HCT116 (cell line): ENCODE results near the gene QKI. TPM values are rescaled to one million over a fixed set of nuclear protein-coding genes. Genes with fewer than 3 reads are reported as not detected.
A peak's percentile ranks its signal among the peaks of the same experiment; 100 is the strongest.

Experiments
- ATAC-seq: fragments of 200-7000 bp; cut with Tn5 transposase; 2 replicates; pipeline ENCODE4 v1.9.1; 2020; ENCODE audit warnings: mild to moderate bottlenecking, moderate library complexity
- BruUV-seq: library from RNA; stranded (reverse); fragments of 400-500 nt; replicated peaks from 2 replicates; lab custom pipeline; 2021; lab: Mats Ljungman, UMichigan
- CTCF ChIA-PET: fragments of 300-600 bp; sonication (Branson Sonifier 250); formaldehyde crosslinking; loops from one replicate; lab custom pipeline; 2021; ENCODE audit warnings: antibody characterized with exemption; lab: Charles Lee
- POLR2A ChIA-PET: fragments of 300-600, 350-600 bp; sonication (Branson Sonifier 250); formaldehyde crosslinking; loops from one replicate; lab custom pipeline; 2021; ENCODE audit warnings: antibody characterized with exemption; lab: Charles Lee
- RAD21 ChIA-PET, 2 experiments: fragments of 300-600 bp; sonication (Branson Sonifier 250); formaldehyde crosslinking; loops; one replicate each; lab custom pipeline; 2023; ENCODE audit warnings: low total read pairs in 2 of 2; ENCODE audit not compliant: uncharacterized antibody in 2 of 2, unreplicated experiment in 2 of 2, low non-redundant PET in 1 of 2; lab: Charles Lee
- DNase-seq: peaks from one replicate; pipeline ENCODE4 v3.0.0-alpha.2; 2010; ENCODE audit warnings: low read depth, low spot score
- H2AFZ ChIP-seq: fragments of 200-600 bp; shearing (Covaris generic), sonication (generic); 2 replicates; pipeline ENCODE4 v1.6.1; 2017; ENCODE audit warnings: low read depth, mixed run types, mixed read lengths, antibody characterized with exemption, low read length; ENCODE audit not compliant: poor library complexity, severe bottlenecking
- H3K27ac ChIP-seq: 2 replicates; pipeline ENCODE4 v1.5.1; 2012; ENCODE audit warnings: low read depth, low read length
- H3K27me3 ChIP-seq: fragments of 200-600 bp; sonication (generic); 2 replicates; pipeline ENCODE4 v1.6.1; 2016; ENCODE audit warnings: mixed run types, low read length, mixed read lengths; ENCODE audit not compliant: insufficient read depth
- H3K36me3 ChIP-seq, 2 experiments: fragments of 200-500 bp in 1 of 2; fragments of 200-600 bp in 1 of 2; sonication (Bioruptor generic) in 1 of 2; sonication (generic) in 1 of 2; 2 replicates each; pipeline versions ENCODE4 v1.5.1 to v1.6.1; 2014 to 2016; ENCODE audit warnings: low read length in 2 of 2, inconsistent platforms in 1 of 2, mixed read lengths in 1 of 2, mixed run types in 1 of 2; ENCODE audit not compliant: insufficient read depth in 2 of 2, control insufficient read depth in 1 of 2
- H3K4me1 ChIP-seq, 2 experiments: fragments of 200-600 bp in 1 of 2; sonication (generic) in 1 of 2; 2 replicates each; pipeline versions ENCODE4 v1.5.1 to v1.6.1; 2012 to 2017; ENCODE audit warnings: low read length in 2 of 2, inconsistent platforms in 1 of 2, mild to moderate bottlenecking in 1 of 2, mixed read lengths in 1 of 2, mixed run types in 1 of 2, moderate library complexity in 1 of 2; ENCODE audit not compliant: insufficient read depth in 2 of 2, control insufficient read depth in 1 of 2
- H3K4me2 ChIP-seq: fragments of 200-600 bp; sonication (generic); 2 replicates; pipeline ENCODE4 v1.6.1; 2017; ENCODE audit warnings: mixed run types, low read length, mixed read lengths
- H3K4me3 ChIP-seq, 2 experiments: fragments of 200-600 bp in 1 of 2; sonication (generic) in 1 of 2; replicated peaks in 1 of 2; 2 replicates each; pipeline ENCODE4 v1.5.1; 2011 to 2016; ENCODE audit warnings: low read length in 2 of 2, control low read depth in 1 of 2, low read depth in 1 of 2, mild to moderate bottlenecking in 1 of 2, mixed read lengths in 1 of 2, mixed run types in 1 of 2
- H3K79me2 ChIP-seq: fragments of 200-600 bp; sonication (generic); 2 replicates; pipeline ENCODE4 v1.6.1; 2017; ENCODE audit warnings: mild to moderate bottlenecking, mixed run types, low read length, moderate library complexity, mixed read lengths; ENCODE audit not compliant: insufficient read depth
- H3K9ac ChIP-seq: fragments of 200-600 bp; sonication (generic); 2 replicates; pipeline ENCODE4 v1.6.1; 2016; ENCODE audit warnings: low read length, mixed read lengths
- H3K9me2 ChIP-seq: fragments of 200-600 bp; sonication (generic), shearing (Covaris generic); 2 replicates; pipeline ENCODE4 v1.6.1; 2017; ENCODE audit warnings: mixed run types, mild to moderate bottlenecking, moderate library complexity; ENCODE audit not compliant: insufficient read depth
- H3K9me3 ChIP-seq, 2 experiments: fragments of 200-500 bp in 1 of 2; fragments of 200-600 bp in 1 of 2; sonication (Bioruptor generic) in 1 of 2; sonication (generic) in 1 of 2; 2 replicates each; pipeline ENCODE4 v1.6.1; 2014 to 2017; ENCODE audit warnings: low read length in 2 of 2, mixed read lengths in 2 of 2, inconsistent platforms in 1 of 2, low read depth in 1 of 2, mild to moderate bottlenecking in 1 of 2, mixed run types in 1 of 2, moderate library complexity in 1 of 2; ENCODE audit not compliant: control insufficient read depth in 1 of 2, insufficient read depth in 1 of 2
- H4K20me1 ChIP-seq: fragments of 200-600 bp; sonication (generic), shearing (Covaris generic); 2 replicates; pipeline ENCODE4 v1.6.1; 2017; ENCODE audit warnings: mixed run types, mild to moderate bottlenecking, moderate library complexity; ENCODE audit not compliant: insufficient read depth
- CBX3 ChIP-seq: IDR thresholded peaks from 2 replicates; pipeline ENCODE4 v1.6.1; 2012; ENCODE audit warnings: low read depth
- CTCF ChIP-seq, 3 experiments: fragments of 200-600 bp in 1 of 3; sonication (generic) in 1 of 3; IDR thresholded peaks in 2 of 3; conservative IDR thresholded peaks in 1 of 3; 2 replicates each; pipeline ENCODE4 v1.5.1; 2012 to 2017; ENCODE audit warnings: low read depth in 2 of 3, low read length in 2 of 3, antibody characterized with exemption in 1 of 3, borderline replicate concordance in 1 of 3, control low read depth in 1 of 3, mild to moderate bottlenecking in 1 of 3, mixed read lengths in 1 of 3, mixed run types in 1 of 3, moderate library complexity in 1 of 3; ENCODE audit not compliant: insufficient read depth in 1 of 3
- EGR1 ChIP-seq: IDR thresholded peaks from 2 replicates; pipeline ENCODE4 v1.6.1; 2012; ENCODE audit warnings: low read depth
- MAX ChIP-seq: IDR thresholded peaks from 2 replicates; pipeline ENCODE4 v1.6.1; 2012
- POLR2A ChIP-seq: IDR thresholded peaks from 2 replicates; pipeline ENCODE4 v1.7.0; 2011; ENCODE audit warnings: borderline replicate concordance; ENCODE audit not compliant: insufficient read depth, insufficient read length; ENCODE audit errors: extremely low read depth
- POLR2AphosphoS5 ChIP-seq: IDR thresholded peaks from 2 replicates; pipeline ENCODE4 v1.6.1; 2011; ENCODE audit warnings: mild to moderate bottlenecking, low read depth, low read length, moderate library complexity
- RAD21 ChIP-seq: IDR thresholded peaks from 2 replicates; pipeline ENCODE4 v1.6.1; 2012; ENCODE audit warnings: low read depth, mild to moderate bottlenecking
- SP1 ChIP-seq: IDR thresholded peaks from 2 replicates; pipeline ENCODE4 v1.6.1; 2012; ENCODE audit warnings: low read depth
- SRF ChIP-seq: IDR thresholded peaks from 2 replicates; pipeline ENCODE4 v1.6.1; 2012; ENCODE audit warnings: low read depth
- TCF7L2 ChIP-seq: IDR thresholded peaks from 2 replicates; pipeline ENCODE4 v1.7.0; 2011; ENCODE audit warnings: borderline replicate concordance, inconsistent platforms; ENCODE audit not compliant: insufficient read depth, insufficient read length; ENCODE audit errors: extremely low read depth
- YY1 ChIP-seq: IDR thresholded peaks from 2 replicates; pipeline ENCODE4 v1.6.1; 2011; ENCODE audit warnings: low read length, low read depth, moderate library complexity, mild to moderate bottlenecking; ENCODE audit not compliant: insufficient replicate concordance; ENCODE audit errors: extremely low read depth
- ZFX ChIP-seq: fragments of 450-650 bp; IDR thresholded peaks from 2 replicates; pipeline ENCODE4 v1.6.1; 2017
- intact Hi-C: fragments of 100-400 bp; cut with micrococcal nuclease; formaldehyde crosslinking; loops from 2 replicates; pipeline ENCODE4 v1.10.0; 2022
- total RNA-seq: library from RNA; stranded (reverse); gene quantifications from one replicate; pipeline ENCODE4 v1.2.1, GENCODE V29; 2021; ENCODE audit not compliant: unreplicated experiment

Gene QKI
- total RNA-seq, 1 experiment from 2014 or later, result 35.3 TPM

GRCh38 chr6:163415620-163416556 lies 1.4 kb downstream of the QKI start:
- intact Hi-C loops, result loop anchor here (2.0 kb wide), 2 partner anchors 235 to 541 kb away; no protein-coding TSS in a partner anchor
- Histone ChIP-seq H3K9me3 (peaks cover 0 to 4% of the 10 kb centered on the region in 2 experiments; a peak in 1 of 4 replicates), H3K4me2 (peak overlapping the region; percentile 81), H4K20me1 (no peaks in the 10 kb centered on the region), H3K27ac (peak overlapping the region; percentile 56), H3K4me1 (peaks cover 3 to 4% of the 10 kb centered on the region in 2 experiments), H3K27me3 (no peaks in the 10 kb centered on the region), H3K9me2 (no peaks in the 10 kb centered on the region), H3K4me3 (peak overlapping the region; percentile 56 to 69), H3K36me3 (no peaks in the 10 kb centered on the region), H3K79me2 (peaks cover 53% of the 10 kb centered on the region), H2AFZ (no peak overlapping the region), H3K9ac (peak overlapping the region; percentile 65)
- DNase-seq, result no peak
- POLR2A ChIA-PET, result no interaction called here
- TSS peak; percentile 54 for BruUV-seq
- ATAC-seq, result peak; percentile 10
- CTCF ChIA-PET, result interaction anchor here (0.8 to 1.2 kb wide), 2 partner anchors 541 to 699 kb away, joined by 4 to 5 read pairs; no protein-coding TSS in a partner anchor
- no peak for TF ChIP-seq EGR1
- TF ChIP-seq SP1, result no peak
- TF ChIP-seq ZFX, result peak; percentile 44; the same call in 1 of the 2 replicates
- RAD21 ChIA-PET, result no interaction called here

- Histone ChIP-seq H3K36me3 (no peaks in the 10 kb centered on the region), H3K4me1 (peaks cover 3 to 4% of the 10 kb centered on the region in 2 experiments), H3K79me2 (peaks cover 61% of the 10 kb centered on the region), H3K9me2 (no peaks in the 10 kb centered on the region), H3K9me3 (peaks cover 0 to 4% of the 10 kb centered on the region in 2 experiments; a peak in 1 of 4 replicates), H3K4me3 (peak overlapping the region; percentile 56 to 69), H4K20me1 (no peaks in the 10 kb centered on the region), H3K9ac (peak overlapping the region; percentile 65), H3K4me2 (peak overlapping the region; percentile 81), H2AFZ (no peak overlapping the region), H3K27ac (peak overlapping the region; percentile 36; the same call in 1 of the 2 replicates), H3K27me3 (no peaks in the 10 kb centered on the region)
- no peak for ATAC-seq
- ChIA-PET CTCF (interaction anchor here (0.8 to 1.2 kb wide), 2 partner anchors 540 to 698 kb away, joined by 4 to 5 read pairs; no protein-coding TSS in a partner anchor), RAD21 (no interaction called here), POLR2A (no interaction called here)
- no TSS peak for BruUV-seq
- peak; percentile 33 for DNase-seq
- intact Hi-C loops, result loop anchor here (2.0 kb wide), 2 partner anchors 236 to 540 kb away; no protein-coding TSS in a partner anchor
- TF ChIP-seq SP1 (peak; percentile 39; the same call in 1 of the 2 replicates), ZFX (no peak), SRF (no peak), YY1 (no peak), POLR2AphosphoS5 (no peak), EGR1 (no peak), TCF7L2 (no peak), RAD21 (peak; percentile 61), CBX3 (no peak), MAX (no peak), POLR2A (no peak), CTCF (IDR thresholded peaks at IDR 0.05 in 2 of 3, conservative IDR thresholded peaks at IDR 0.05 in 1 of 3; ENCODE audit: borderline replicate concordance in 1 of 3, insufficient read depth in 1 of 3, low read depth in 2 of 3, low read length in 2 of 3) (peak; percentile 22 to 59 (median 37); a peak in 4 of 6 replicates)
Measured at GRCh38 chr6:163416557-163417253, 2.2 kb downstream of the QKI start.
